SK-N-SH (cell line): ENCODE results near the gene SRRM2. TPM values are rescaled to one million over a fixed set of nuclear protein-coding genes. Genes with fewer than 3 reads are reported as not detected.

Experiments
- CTCF ChIA-PET: fragments of 300-600, 350-600 bp; formaldehyde crosslinking; extraction: SDS; loops from one replicate; lab custom pipeline; 2021; lab: Yijun Ruan, JAX
- POLR2A ChIA-PET: fragments of 350-600 bp; sonication (Branson Sonifier 250); formaldehyde crosslinking; extraction: SDS; loops from one replicate; lab custom pipeline; 2020; ENCODE audit warnings: antibody characterized with exemption, inconsistent platforms; lab: Yijun Ruan, JAX
- DNase-seq: peaks from one replicate; pipeline ENCODE4 v3.0.0; 2012
- H2AFZ ChIP-seq: fragments of 200-600 bp; sonication (generic); 2 replicates; pipeline ENCODE4 v1.8.1; 2016; ENCODE audit warnings: antibody characterized with exemption, mild to moderate bottlenecking, low read depth
- H3F3A ChIP-seq: fragments of 200-600 bp; sonication (generic); replicated peaks from 2 replicates; pipeline ENCODE3; 2016; ENCODE audit warnings: antibody characterized with exemption, mild to moderate bottlenecking; ENCODE audit not compliant: insufficient read depth
- H3K27ac ChIP-seq, 2 experiments: fragments of 200-500 bp in 1 of 2; fragments of 200-600 bp in 1 of 2; sonication (Bioruptor generic) in 1 of 2; sonication (generic), shearing (Covaris generic) in 1 of 2; 2 replicates each; pipeline versions ENCODE4 v1.5.1 to v1.6.1; 2014 to 2016; ENCODE audit warnings: low read depth in 2 of 2, inconsistent platforms in 1 of 2, low read length in 1 of 2, mild to moderate bottlenecking in 1 of 2, mixed read lengths in 1 of 2
- H3K27me3 ChIP-seq: fragments of 200-600 bp; sonication (generic), shearing (Covaris generic); 2 replicates; pipeline ENCODE4 v1.6.1; 2016; ENCODE audit warnings: mixed run types; ENCODE audit not compliant: insufficient read depth
- H3K36me3 ChIP-seq, 2 experiments: fragments of 200-500 bp in 1 of 2; fragments of 200-600 bp in 1 of 2; sonication (Bioruptor generic) in 1 of 2; sonication (generic) in 1 of 2; replicated peaks in 1 of 2; 2 replicates each; pipeline versions ENCODE3 to v1.5.1; 2014 to 2016; ENCODE audit warnings: low read length in 1 of 2, mild to moderate bottlenecking in 1 of 2; ENCODE audit not compliant: insufficient read depth in 2 of 2, control insufficient read depth in 1 of 2
- H3K4me1 ChIP-seq, 2 experiments: fragments of 200-500 bp in 1 of 2; fragments of 200-600 bp in 1 of 2; sonication (Bioruptor generic) in 1 of 2; sonication (generic), shearing (Covaris generic) in 1 of 2; 2 replicates each; pipeline versions ENCODE4 v1.5.1 to v1.6.1; 2014 to 2016; ENCODE audit warnings: low read depth in 1 of 2, low read length in 1 of 2, mixed run types in 1 of 2; ENCODE audit not compliant: insufficient read depth in 2 of 2, control insufficient read depth in 1 of 2
- H3K4me2 ChIP-seq: fragments of 200-600 bp; sonication (generic), shearing (Covaris generic); 2 replicates; pipeline ENCODE4 v1.6.1; 2017; ENCODE audit warnings: mixed run types
- H3K4me3 ChIP-seq, 2 experiments: fragments of 200-500 bp in 1 of 2; fragments of 200-600 bp in 1 of 2; sonication (Bioruptor generic) in 1 of 2; sonication (generic), shearing (Covaris generic) in 1 of 2; 2 replicates each; pipeline versions ENCODE4 v1.5.1 to v1.8.1; 2014 to 2016; ENCODE audit warnings: low read depth in 2 of 2, inconsistent platforms in 1 of 2, low read length in 1 of 2, mild to moderate bottlenecking in 1 of 2, mixed read lengths in 1 of 2, moderate library complexity in 1 of 2
- H3K79me2 ChIP-seq: fragments of 200-600 bp; sonication (generic); 2 replicates; pipeline ENCODE4 v1.8.1; 2017; ENCODE audit warnings: mild to moderate bottlenecking; ENCODE audit not compliant: insufficient read depth
- H3K9ac ChIP-seq: fragments of 200-600 bp; sonication (generic); 2 replicates; pipeline ENCODE4 v1.6.1; 2017; ENCODE audit warnings: mixed run types
- H3K9me2 ChIP-seq: fragments of 200-600 bp; sonication (generic); 2 replicates; pipeline ENCODE4 v1.6.1; 2017; ENCODE audit warnings: mixed run types
- H3K9me3 ChIP-seq: fragments of 200-600 bp; sonication (generic); 2 replicates; pipeline ENCODE4 v1.6.1; 2017; ENCODE audit warnings: mixed run types, mild to moderate bottlenecking, moderate library complexity
- H4K20me1 ChIP-seq: fragments of 200-600 bp; sonication (generic); 2 replicates; pipeline ENCODE4 v1.6.1; 2017; ENCODE audit warnings: mild to moderate bottlenecking, mixed run types; ENCODE audit not compliant: insufficient read depth
- EP300 ChIP-seq, 2 experiments: IDR thresholded peaks; 2 replicates each; pipeline versions ENCODE4 v1.4.0 to v1.6.1; 2012; ENCODE audit warnings: borderline replicate concordance in 1 of 2, low read depth in 1 of 2, low read length in 1 of 2
- FOSL2 ChIP-seq: IDR thresholded peaks from 2 replicates; pipeline ENCODE4 v1.4.0; 2012; ENCODE audit warnings: low read depth, mild to moderate bottlenecking, moderate library complexity, borderline replicate concordance
- MEF2A ChIP-seq: IDR thresholded peaks from 2 replicates; pipeline ENCODE4 v1.4.0; 2012; ENCODE audit warnings: low read depth, borderline replicate concordance
- PBX3 ChIP-seq: IDR thresholded peaks from 2 replicates; pipeline ENCODE4; 2012
- REST ChIP-seq: IDR thresholded peaks from 2 replicates; pipeline ENCODE4 v1.6.1; 2012; ENCODE audit warnings: mild to moderate bottlenecking, low read depth, low read length, moderate library complexity
- SIN3A ChIP-seq: IDR thresholded peaks from 2 replicates; pipeline ENCODE4 v1.6.1; 2012; ENCODE audit warnings: low read depth, mild to moderate bottlenecking, low read length, moderate library complexity, borderline replicate concordance
- TEAD4 ChIP-seq: IDR thresholded peaks from 2 replicates; pipeline ENCODE4 v1.4.0; 2012; ENCODE audit warnings: mild to moderate bottlenecking, borderline replicate concordance; ENCODE audit not compliant: insufficient read depth
- YY1 ChIP-seq: IDR thresholded peaks from 2 replicates; pipeline ENCODE4 v1.4.0; 2012; ENCODE audit warnings: low read depth, mild to moderate bottlenecking
- ZBTB33 ChIP-seq: IDR thresholded peaks from 2 replicates; pipeline ENCODE4 v1.4.0; 2012; ENCODE audit warnings: low read depth, borderline replicate concordance
- WGBS: methylation state at CpG from one replicate; pipeline ENCODE4 v1.1.6; 2017; ENCODE audit warnings: low lambda C conversion rate; 5-methylcytosine and 5-hydroxymethylcytosine counted together
- polyA plus RNA-seq, 3 experiments: library from polyadenylated mRNA; depleted of rRNA; stranded (reverse); fragments of >200 nt; gene quantifications; 2 replicates each; pipeline ENCODE4 v1.2.3, GENCODE V29; 2012
- TF ChIP-seq, protein P1 (sequence below): fragments of 150-350 bp; IDR thresholded peaks from 2 replicates; pipeline ENCODE4 v1.6.1; 2016; ENCODE audit warnings: mild to moderate bottlenecking, low read depth, low read length

Gene SRRM2
- polyA plus RNA-seq, 1 of the 3 experiments (the other 2 are of a cell fraction), result 143 TPM

GRCh38 chr16:2767891-2768290, 15.5 kb downstream of the SRRM2 start:
- Histone ChIP-seq H3K36me3 (peaks cover 61 to 92% of the 10 kb centered on the region in 2 experiments), H3K27ac (no peak overlapping the region), H3K9ac (no peak overlapping the region), H3K79me2 (peaks cover 65% of the 10 kb centered on the region), H3K4me1 (no peaks in the 10 kb centered on the region), H3K4me3 (no peak overlapping the region)
- CTCF ChIA-PET, result interaction anchor here (0.6 to 1.3 kb wide), 3 partner anchors 9 to 838 kb away, joined by 3 to 4 read pairs (median 3); no protein-coding TSS in a partner anchor
- DNase-seq, result no peak
- TF ChIP-seq, protein P1, sequence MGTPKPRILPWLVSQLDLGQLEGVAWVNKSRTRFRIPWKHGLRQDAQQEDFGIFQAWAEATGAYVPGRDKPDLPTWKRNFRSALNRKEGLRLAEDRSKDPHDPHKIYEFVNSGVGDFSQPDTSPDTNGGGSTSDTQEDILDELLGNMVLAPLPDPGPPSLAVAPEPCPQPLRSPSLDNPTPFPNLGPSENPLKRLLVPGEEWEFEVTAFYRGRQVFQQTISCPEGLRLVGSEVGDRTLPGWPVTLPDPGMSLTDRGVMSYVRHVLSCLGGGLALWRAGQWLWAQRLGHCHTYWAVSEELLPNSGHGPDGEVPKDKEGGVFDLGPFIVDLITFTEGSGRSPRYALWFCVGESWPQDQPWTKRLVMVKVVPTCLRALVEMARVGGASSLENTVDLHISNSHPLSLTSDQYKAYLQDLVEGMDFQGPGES, result no peak
- TF ChIP-seq REST, result no peak
- TF ChIP-seq TEAD4, result no peak
- TF ChIP-seq ZBTB33, result no peak
- no peak for TF ChIP-seq MEF2A
- no peak for TF ChIP-seq FOSL2
- TF ChIP-seq, all 33 proteins: peak for 0
- Histone ChIP-seq H2AFZ (no peak overlapping the region), H4K20me1 (peaks cover 86% of the 10 kb centered on the region), H3F3A (peaks cover 26% of the 10 kb centered on the region), H3K9me3 (no peaks in the 10 kb centered on the region), H3K4me2 (no peak overlapping the region), H3K9me2 (no peaks in the 10 kb centered on the region), H3K27me3 (no peaks in the 10 kb centered on the region)
- POLR2A ChIA-PET, result interaction anchor here (1.3 kb wide), 1 partner anchor 14 kb away, joined by 3 read pairs; no protein-coding TSS in a partner anchor
- WGBS, result 87% methylated on average over 14 of the region's 14 CpGs

GRCh38 chr16:2768403-2769089, 16.1 kb downstream of the SRRM2 start:
- ChIA-PET CTCF (interaction anchor here (0.6 to 1.3 kb wide), 3 partner anchors 9 to 839 kb away, joined by 3 to 4 read pairs (median 3); no protein-coding TSS in a partner anchor), POLR2A (no interaction called here)
- no peaks in the 10 kb centered on the region; a peak in 1 of 4 replicates for H3K4me1 ChIP-seq
- TF ChIP-seq YY1, result no peak
- no peak for TF ChIP-seq PBX3
- TF ChIP-seq EP300 (IDR thresholded peaks at IDR 0.05; ENCODE audit: borderline replicate concordance in 1 of 2, low read depth in 1 of 2, low read length in 1 of 2), result no peak
- no peak for TF ChIP-seq SIN3A
- H3K9me3 ChIP-seq, result no peaks in the 10 kb centered on the region
- H3K4me3 ChIP-seq, result no peak overlapping the region
- H3K27ac ChIP-seq, result no peak overlapping the region
- H4K20me1 ChIP-seq, result peaks cover 85% of the 10 kb centered on the region
- H3K9ac ChIP-seq, result no peak overlapping the region
- no peak overlapping the region for H3K4me2 ChIP-seq
- H2AFZ ChIP-seq, result no peak overlapping the region
- DNase-seq, result no peak
- peaks cover 60% of the 10 kb centered on the region for H3K79me2 ChIP-seq
- peaks cover 24% of the 10 kb centered on the region for H3F3A ChIP-seq
- WGBS, result 93% methylated on average over 15 of the region's 17 CpGs
- H3K9me2 ChIP-seq, result no peaks in the 10 kb centered on the region
- H3K36me3 ChIP-seq, result peaks cover 59 to 90% of the 10 kb centered on the region in 2 experiments
- no peaks in the 10 kb centered on the region for H3K27me3 ChIP-seq
